DOHH2 (cell line): Measurements from ENCODE around the gene LUZP1.
"Not testable (repeated sequence)": the region's sequence is repeated elsewhere in the genome, so short reads cannot be mapped to it uniquely, and the experiment has no call there.

Experiments
- H3F3A ChIP-seq: fragments of 200-600 bp; sonication (generic), shearing (Covaris generic); 2 replicates; pipeline ENCODE4 v1.6.0; 2016; ENCODE audit warnings: antibody characterized with exemption, mild to moderate bottlenecking; ENCODE audit not compliant: control insufficient read depth, insufficient read depth
- H3K27ac ChIP-seq: fragments of 200-600 bp; sonication (generic); 2 replicates; pipeline ENCODE4 v1.5.1; 2014; ENCODE audit warnings: low read depth, mild to moderate bottlenecking, low read length, moderate library complexity
- H3K27me3 ChIP-seq: fragments of 200-600 bp; sonication (generic); 2 replicates; pipeline ENCODE4 v1.6.1; 2014; ENCODE audit warnings: mild to moderate bottlenecking, low read length, mixed read lengths; ENCODE audit not compliant: control insufficient read depth
- H3K36me3 ChIP-seq: fragments of 200-600 bp; sonication (generic); 2 replicates; pipeline ENCODE4 v1.6.1; 2014; ENCODE audit warnings: mild to moderate bottlenecking, low read length, moderate library complexity, mixed read lengths; ENCODE audit not compliant: control insufficient read depth
- H3K4me1 ChIP-seq: fragments of 200-600 bp; sonication (generic); 2 replicates; pipeline ENCODE4 v1.6.1; 2014; ENCODE audit warnings: mild to moderate bottlenecking, low read length, mixed read lengths; ENCODE audit not compliant: control insufficient read depth
- H3K4me2 ChIP-seq: fragments of 200-600 bp; sonication (generic); 2 replicates; pipeline ENCODE4 v1.6.0; 2014; ENCODE audit warnings: mild to moderate bottlenecking, low read length, moderate library complexity
- H3K4me3 ChIP-seq: fragments of 200-600 bp; sonication (generic); 2 replicates; pipeline ENCODE4 v1.5.1; 2014; ENCODE audit warnings: mild to moderate bottlenecking, low read length, mixed read lengths
- H3K79me2 ChIP-seq: fragments of 200-600 bp; sonication (generic); 2 replicates; pipeline ENCODE4 v1.6.1; 2014; ENCODE audit warnings: mild to moderate bottlenecking, low read length, mixed read lengths; ENCODE audit not compliant: control insufficient read depth
- H3K9me2 ChIP-seq: fragments of 200-600 bp; sonication (generic); replicated peaks from 2 replicates; pipeline ENCODE4 v1.6.1; 2014; ENCODE audit warnings: mild to moderate bottlenecking, low read length, mixed read lengths; ENCODE audit not compliant: control insufficient read depth
- H3K9me3 ChIP-seq: fragments of 200-600 bp; sonication (generic); 2 replicates; pipeline ENCODE4 v1.6.1; 2014; ENCODE audit warnings: antibody characterized with exemption, low read length, mixed read lengths; ENCODE audit not compliant: control insufficient read depth, insufficient read depth
- H4K20me1 ChIP-seq: fragments of 200-600 bp; sonication (generic); 2 replicates; pipeline ENCODE4 v1.6.0; 2014; ENCODE audit warnings: low read depth, mild to moderate bottlenecking, antibody characterized with exemption, low read length, moderate library complexity; ENCODE audit not compliant: control insufficient read depth, insufficient read depth
- EZH2phosphoT487 ChIP-seq: fragments of 200-600 bp; sonication (generic); IDR thresholded peaks from 2 replicates; pipeline ENCODE4 v1.6.1; 2017; ENCODE audit warnings: borderline replicate concordance, mild to moderate bottlenecking, antibody characterized with exemption, low read length, moderate library complexity, mixed read lengths
- TF ChIP-seq, protein P1 (sequence below): fragments of 200-600 bp; sonication (generic); IDR thresholded peaks from one replicate; pipeline ENCODE4 v1.5.1; 2014; ENCODE audit warnings: antibody characterized with exemption, mild to moderate bottlenecking, low read depth, low read length; ENCODE audit not compliant: poor library complexity, severe bottlenecking

Gene LUZP1

DNA sequence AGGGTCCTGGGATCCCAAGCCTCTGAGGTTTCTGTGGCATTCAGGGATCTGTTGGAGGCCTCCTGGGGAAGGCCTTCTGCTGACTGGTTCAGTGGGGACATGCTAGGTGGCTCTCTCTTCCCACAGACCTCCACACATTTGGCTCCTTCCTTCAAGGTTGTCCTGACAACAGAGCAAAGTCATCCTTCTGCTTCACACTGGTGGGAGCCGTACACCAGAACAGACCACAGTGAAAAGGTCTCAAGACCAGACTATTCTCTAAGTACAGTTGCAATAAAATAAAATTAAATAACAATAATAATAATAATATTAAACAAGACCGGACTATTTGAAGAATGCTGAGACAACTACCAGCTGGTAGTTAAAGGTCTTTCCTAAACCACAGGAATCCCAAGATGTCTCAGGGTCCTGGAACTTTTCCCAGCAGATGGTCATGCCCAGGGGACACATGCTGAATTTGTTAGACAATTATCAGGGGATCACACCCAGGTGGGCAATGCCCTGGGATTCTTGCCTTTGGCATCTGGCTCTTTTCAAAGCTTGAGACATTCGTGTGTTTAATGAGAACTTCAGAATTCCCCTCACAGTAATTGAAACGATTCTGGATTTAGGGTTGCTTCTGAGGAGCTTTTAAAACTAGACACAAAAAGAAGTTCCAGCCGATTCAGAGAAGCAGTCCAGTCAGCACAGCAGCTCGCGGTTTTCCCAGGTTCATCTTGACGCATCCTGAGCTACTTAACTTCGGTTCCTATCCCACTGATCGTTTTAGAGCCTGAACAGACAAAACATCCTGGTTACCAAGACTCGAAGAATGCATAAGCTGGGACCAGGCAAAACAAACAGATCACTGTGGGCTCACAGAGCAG lies 25.7 kb upstream of the LUZP1 start:
- Histone ChIP-seq H3K4me1 (no peaks in the 10 kb centered on the region), H3K36me3 (no peaks in the 10 kb centered on the region), H3K9me2 (no peaks in the 10 kb centered on the region), H4K20me1 (no peaks in the 10 kb centered on the region), H3K27me3 (no peaks in the 10 kb centered on the region), H3K9me3 (no peaks in the 10 kb centered on the region), H3K79me2 (no peaks in the 10 kb centered on the region), H3K4me3 (no peak overlapping the region), H3F3A (no peaks in the 10 kb centered on the region), H3K27ac (no peak overlapping the region), H3K4me2 (no peak overlapping the region)
- TF ChIP-seq, protein P1, sequence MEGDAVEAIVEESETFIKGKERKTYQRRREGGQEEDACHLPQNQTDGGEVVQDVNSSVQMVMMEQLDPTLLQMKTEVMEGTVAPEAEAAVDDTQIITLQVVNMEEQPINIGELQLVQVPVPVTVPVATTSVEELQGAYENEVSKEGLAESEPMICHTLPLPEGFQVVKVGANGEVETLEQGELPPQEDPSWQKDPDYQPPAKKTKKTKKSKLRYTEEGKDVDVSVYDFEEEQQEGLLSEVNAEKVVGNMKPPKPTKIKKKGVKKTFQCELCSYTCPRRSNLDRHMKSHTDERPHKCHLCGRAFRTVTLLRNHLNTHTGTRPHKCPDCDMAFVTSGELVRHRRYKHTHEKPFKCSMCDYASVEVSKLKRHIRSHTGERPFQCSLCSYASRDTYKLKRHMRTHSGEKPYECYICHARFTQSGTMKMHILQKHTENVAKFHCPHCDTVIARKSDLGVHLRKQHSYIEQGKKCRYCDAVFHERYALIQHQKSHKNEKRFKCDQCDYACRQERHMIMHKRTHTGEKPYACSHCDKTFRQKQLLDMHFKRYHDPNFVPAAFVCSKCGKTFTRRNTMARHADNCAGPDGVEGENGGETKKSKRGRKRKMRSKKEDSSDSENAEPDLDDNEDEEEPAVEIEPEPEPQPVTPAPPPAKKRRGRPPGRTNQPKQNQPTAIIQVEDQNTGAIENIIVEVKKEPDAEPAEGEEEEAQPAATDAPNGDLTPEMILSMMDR = no peak
- TF ChIP-seq EZH2phosphoT487 = no peak

DNA sequence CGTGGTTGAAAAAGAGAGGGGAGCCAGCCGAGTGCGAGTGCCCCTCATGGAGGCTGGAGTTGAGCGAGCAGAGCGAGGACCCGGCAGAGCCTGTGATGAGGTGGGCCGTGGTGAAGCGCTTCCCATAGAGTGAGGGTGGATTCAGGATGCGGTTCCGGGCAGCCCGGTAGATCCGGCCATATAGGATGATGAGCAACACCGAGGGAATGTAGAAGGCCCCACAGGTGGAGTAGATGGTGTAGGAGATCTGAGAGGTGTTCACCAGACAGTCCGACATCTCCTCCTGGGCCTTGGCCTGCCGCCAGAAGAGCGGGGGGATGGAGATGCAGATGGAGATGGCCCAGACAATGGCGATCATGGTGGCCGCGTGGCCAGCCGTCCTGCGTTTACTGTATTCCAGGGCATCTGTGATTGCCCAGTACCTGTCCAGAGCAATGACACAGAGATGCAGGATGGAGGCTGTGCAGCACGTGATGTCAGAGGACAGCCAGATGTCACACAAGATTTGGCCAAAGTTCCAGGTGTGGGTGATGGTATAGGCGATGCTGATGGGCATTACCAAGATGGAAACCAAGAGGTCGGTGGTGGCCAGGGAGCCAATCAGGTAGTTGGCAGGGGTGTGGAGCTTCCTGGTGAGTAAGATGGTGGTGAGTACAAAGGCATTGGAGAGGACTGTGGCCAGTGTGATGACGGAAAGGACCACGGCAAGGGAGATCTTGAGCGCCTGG lies 24.9 kb upstream of the LUZP1 start:
- no peak overlapping the region for H3K4me3 ChIP-seq
- no peak overlapping the region for H3K27ac ChIP-seq
- no peaks in the 10 kb centered on the region for H3K9me3 ChIP-seq
- H3K27me3 ChIP-seq = no peaks in the 10 kb centered on the region
- no peaks in the 10 kb centered on the region for H3K4me1 ChIP-seq
- no peaks in the 10 kb centered on the region for H3K9me2 ChIP-seq
- H3F3A ChIP-seq = no peaks in the 10 kb centered on the region
- no peaks in the 10 kb centered on the region for H3K36me3 ChIP-seq
- H3K79me2 ChIP-seq = no peaks in the 10 kb centered on the region
- no peaks in the 10 kb centered on the region for H4K20me1 ChIP-seq
- no peak for TF ChIP-seq EZH2phosphoT487
- TF ChIP-seq, protein P1 = no peak
- H3K4me2 ChIP-seq = no peak overlapping the region

DNA sequence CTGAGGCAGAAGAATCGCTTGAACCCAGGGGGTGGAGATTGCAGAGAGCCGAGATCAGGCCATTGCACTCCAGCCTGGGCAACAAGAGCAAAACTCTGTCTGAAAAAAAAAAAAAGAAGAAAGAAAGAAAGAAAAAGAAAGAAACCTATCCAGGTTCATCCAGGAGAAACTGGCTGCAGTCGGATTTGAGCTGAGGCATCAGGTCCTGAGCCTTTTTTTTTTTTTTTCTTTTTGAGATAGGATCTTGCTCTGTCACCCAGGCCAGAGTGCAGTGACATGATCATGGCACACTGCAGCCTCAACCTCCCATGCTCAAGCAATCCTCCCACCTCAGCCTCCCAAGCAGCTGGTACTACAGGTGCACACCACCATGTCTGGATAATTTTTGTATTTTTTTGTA lies 22.5 kb upstream of the LUZP1 start:
- Histone ChIP-seq H3K4me1 (no peaks in the 10 kb centered on the region), H3K27ac (no peak overlapping the region), H3K9me2 (no peaks in the 10 kb centered on the region), H3F3A (no peaks in the 10 kb centered on the region), H4K20me1 (0 out of 2 replicates have a peak, but pooled peaks cover 2% of the 10 kb centered on the region), H3K27me3 (no peaks in the 10 kb centered on the region), H3K4me2 (no peak overlapping the region), H3K4me3 (no peak overlapping the region), H3K9me3 (no peaks in the 10 kb centered on the region), H3K79me2 (no peaks in the 10 kb centered on the region), H3K36me3 (no peaks in the 10 kb centered on the region)
- TF ChIP-seq, protein P1 = no peak
- TF ChIP-seq EZH2phosphoT487 = no peak

DNA sequence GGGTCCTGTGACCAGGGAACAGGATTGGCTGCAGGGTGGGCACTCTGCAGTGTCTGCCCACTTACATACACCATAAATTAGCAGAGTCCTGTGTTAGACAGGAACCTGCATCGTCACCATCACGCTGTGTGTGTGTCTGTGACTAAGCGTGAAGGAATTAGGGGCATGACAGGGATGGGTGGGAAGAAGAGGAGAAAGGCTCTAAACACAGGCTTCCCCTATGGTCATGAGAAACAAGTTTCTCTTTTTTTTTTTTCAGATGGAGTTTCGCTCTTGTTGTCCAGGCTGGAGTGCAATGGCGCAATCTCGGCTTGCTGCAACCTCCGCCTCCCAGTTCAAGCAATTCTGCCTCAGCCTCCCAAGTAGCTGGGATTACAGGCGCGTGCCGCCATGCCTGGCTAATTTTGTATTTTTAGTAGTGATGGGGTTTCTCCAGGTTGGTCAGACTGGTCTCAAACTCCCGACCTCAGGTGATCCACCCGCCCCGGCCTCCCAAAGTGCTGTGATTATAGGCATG lies 20.3 kb upstream of the LUZP1 start:
- not testable (repeated sequence) for H3K27ac ChIP-seq, H3K9me3 ChIP-seq, H3K4me3 ChIP-seq, H3K4me1 ChIP-seq, H3K4me2 ChIP-seq, H3K9me2 ChIP-seq, H3K27me3 ChIP-seq, H3K36me3 ChIP-seq, H3F3A ChIP-seq, H4K20me1 ChIP-seq, H3K79me2 ChIP-seq
